GM13976 (cell line): ENCODE data around the gene PKHD1.
A peak's percentile ranks its signal among the peaks of the same experiment; 100 is the strongest.

Experiments
- DNase-seq: peaks from one replicate; pipeline ENCODE4 v3.0.0; 2012; ENCODE audit warnings: low spot score
- in situ Hi-C: fragments of 300-500 bp; cut with MboI; formaldehyde crosslinking; loops from one replicate; pipeline ENCODE4 v1.12.0; 2022; ENCODE audit warnings: low sequenced_read_pairs, mixed read lengths, inconsistent platforms; ENCODE audit not compliant: unreplicated experiment
- TF ChIP-seq, protein P1 (sequence below): IDR thresholded peaks from 2 replicates; pipeline ENCODE4 v1.5.1; 2012; ENCODE audit warnings: borderline replicate concordance, mild to moderate bottlenecking; ENCODE audit not compliant: insufficient read depth; ENCODE audit errors: extremely low read depth, missing control alignments, control extremely low read depth

PKHD1 gene

GRCh38 chr6:51768087-51768486 lies 319.3 kb downstream of the PKHD1 start:
- in situ Hi-C loops, result no loop called here
- TF ChIP-seq, protein P1, sequence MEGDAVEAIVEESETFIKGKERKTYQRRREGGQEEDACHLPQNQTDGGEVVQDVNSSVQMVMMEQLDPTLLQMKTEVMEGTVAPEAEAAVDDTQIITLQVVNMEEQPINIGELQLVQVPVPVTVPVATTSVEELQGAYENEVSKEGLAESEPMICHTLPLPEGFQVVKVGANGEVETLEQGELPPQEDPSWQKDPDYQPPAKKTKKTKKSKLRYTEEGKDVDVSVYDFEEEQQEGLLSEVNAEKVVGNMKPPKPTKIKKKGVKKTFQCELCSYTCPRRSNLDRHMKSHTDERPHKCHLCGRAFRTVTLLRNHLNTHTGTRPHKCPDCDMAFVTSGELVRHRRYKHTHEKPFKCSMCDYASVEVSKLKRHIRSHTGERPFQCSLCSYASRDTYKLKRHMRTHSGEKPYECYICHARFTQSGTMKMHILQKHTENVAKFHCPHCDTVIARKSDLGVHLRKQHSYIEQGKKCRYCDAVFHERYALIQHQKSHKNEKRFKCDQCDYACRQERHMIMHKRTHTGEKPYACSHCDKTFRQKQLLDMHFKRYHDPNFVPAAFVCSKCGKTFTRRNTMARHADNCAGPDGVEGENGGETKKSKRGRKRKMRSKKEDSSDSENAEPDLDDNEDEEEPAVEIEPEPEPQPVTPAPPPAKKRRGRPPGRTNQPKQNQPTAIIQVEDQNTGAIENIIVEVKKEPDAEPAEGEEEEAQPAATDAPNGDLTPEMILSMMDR, result no peak
- no peak for DNase-seq

DNA sequence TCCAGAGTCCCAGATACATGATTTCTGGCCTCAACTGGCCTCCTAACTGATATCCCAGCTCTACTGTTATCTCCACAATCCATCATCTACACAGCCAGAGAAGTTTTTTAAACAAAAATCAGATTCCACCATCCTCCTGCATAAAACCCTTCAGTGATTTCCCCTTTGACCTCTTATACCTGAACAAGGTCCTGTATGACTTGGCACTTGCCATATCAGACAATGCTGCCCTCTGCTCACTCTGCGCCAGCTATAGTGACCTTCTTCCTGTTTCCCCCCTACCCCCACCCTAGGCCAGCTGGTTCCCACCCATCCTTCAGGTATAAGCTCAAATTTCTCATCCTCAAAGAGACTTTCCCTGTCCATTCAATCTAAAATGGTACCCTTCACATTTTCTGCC lies 322.2 kb downstream of the PKHD1 start:
- TF ChIP-seq, protein P1, result no peak
- in situ Hi-C loops, result no loop called here

GRCh38 chr6:51753635-51754034 lies 333.8 kb downstream of the PKHD1 start:
- TF ChIP-seq, protein P1, result peak; percentile 14
- DNase-seq, result no peak
- in situ Hi-C loops, result no loop called here

More for the DNA sequence above, 322.2 kb downstream of the PKHD1 start:
- DNase-seq, result no peak

- in situ Hi-C loops, result no loop called here
- no peak for DNase-seq
These were observed 343.4 kb downstream of the PKHD1 start for GRCh38 chr6:51743999-51744398.

GRCh38 chr6:51740658-51741057 lies 346.8 kb downstream of the PKHD1 start:
- DNase-seq, result no peak
- in situ Hi-C loops, result no loop called here
- TF ChIP-seq, protein P1, result no peak

More at GRCh38 chr6:51743999-51744398, 343.4 kb downstream of the PKHD1 start:
- TF ChIP-seq, protein P1, result no peak

GRCh38 chr6:51738614-51739013 lies 348.8 kb downstream of the PKHD1 start:
- TF ChIP-seq, protein P1, result no peak
- in situ Hi-C loops, result no loop called here
- DNase-seq, result no peak

- in situ Hi-C loops, result no loop called here
- TF ChIP-seq, protein P1, result no peak
- DNase-seq, result no peak
These were observed 349.6 kb downstream of the PKHD1 start for GRCh38 chr6:51737580-51738360.
